Measurements from ENCODE around the gene KRT37.
"Not testable (repeated sequence)": the region's sequence is repeated elsewhere in the genome, so short reads cannot be mapped to it uniquely, and the experiment has no call there.

The KRT37 gene

GRCh38 chr17:41395611-41396010 lies 28.8 kb downstream of the KRT37 start:
- no peak overlapping the region for H3K4me3 ChIP-seq (ENCODE audit: low read depth, low read length)
- DNase-seq (ENCODE audit: low read depth, low spot score): no peak
- no peak for TF ChIP-seq CTCF (IDR thresholded peaks at IDR 0.05; ENCODE audit: low read depth, low read length)
- in situ Hi-C loops (cut with HindIII; ENCODE audit: low sequenced_read_pairs): no loop called here

GRCh38 chr17:41395044-41395443 lies 29.3 kb downstream of the KRT37 start:
- H3K4me3 ChIP-seq (ENCODE audit: low read depth, low read length); in situ Hi-C loops (cut with HindIII; ENCODE audit: low sequenced_read_pairs); DNase-seq (ENCODE audit: low read depth, low spot score): not testable (repeated sequence)

GRCh38 chr17:41394254-41394996 lies 30.0 kb downstream of the KRT37 start:
- in situ Hi-C loops (cut with HindIII; ENCODE audit: low sequenced_read_pairs): no loop called here
- H3K4me3 ChIP-seq (ENCODE audit: low read depth, low read length): no peak overlapping the region
- DNase-seq (ENCODE audit: low read depth, low spot score): no peak
- TF ChIP-seq CTCF (IDR thresholded peaks at IDR 0.05; ENCODE audit: low read depth, low read length): no peak

- no peak for TF ChIP-seq CTCF (IDR thresholded peaks at IDR 0.05; ENCODE audit: low read depth, low read length)
- H3K4me3 ChIP-seq (ENCODE audit: low read depth, low read length): no peak overlapping the region
- in situ Hi-C loops (cut with HindIII; ENCODE audit: low sequenced_read_pairs): no loop called here
Measured at GRCh38 chr17:41393826-41394225, 30.6 kb downstream of the KRT37 start.

GRCh38 chr17:41393294-41393693 lies 31.1 kb downstream of the KRT37 start:
- H3K4me3 ChIP-seq (ENCODE audit: low read depth, low read length): no peak overlapping the region
- no peak for TF ChIP-seq CTCF (IDR thresholded peaks at IDR 0.05; ENCODE audit: low read depth, low read length)
- no peak for DNase-seq (ENCODE audit: low read depth, low spot score)
- in situ Hi-C loops (cut with HindIII; ENCODE audit: low sequenced_read_pairs): no loop called here

More at GRCh38 chr17:41393826-41394225, 30.6 kb downstream of the KRT37 start:
- DNase-seq (ENCODE audit: low read depth, low spot score): no peak

GRCh38 chr17:41392278-41392677 lies 32.1 kb downstream of the KRT37 start:
- no peak for TF ChIP-seq CTCF (IDR thresholded peaks at IDR 0.05; ENCODE audit: low read depth, low read length)

GRCh38 chr17:41391535-41391934 lies 32.9 kb downstream of the KRT37 start:
- DNase-seq (ENCODE audit: low read depth, low spot score): no peak
- TF ChIP-seq CTCF (IDR thresholded peaks at IDR 0.05; ENCODE audit: low read depth, low read length): no peak
- in situ Hi-C loops (cut with HindIII; ENCODE audit: low sequenced_read_pairs): no loop called here
- H3K4me3 ChIP-seq (ENCODE audit: low read depth, low read length): no peak overlapping the region

More at GRCh38 chr17:41392278-41392677, 32.1 kb downstream of the KRT37 start:
- DNase-seq (ENCODE audit: low read depth, low spot score): peak; percentile 49
- H3K4me3 ChIP-seq (ENCODE audit: low read depth, low read length): no peak overlapping the region
- in situ Hi-C loops (cut with HindIII; ENCODE audit: low sequenced_read_pairs): no loop called here

Measured in astrocyte of the spinal cord (primary cell).